Heart left ventricle (tissue), 16 donors: ENCODE measurements around the gene THY1. TPM values are rescaled to one million over a fixed set of nuclear protein-coding genes. Genes with fewer than 3 reads are reported as not detected.

Experiments used
- ATAC-seq, 4 donors: fragments of 200-7000 bp; cut with Tn5 transposase; one replicate each; pipeline ENCODE4 v1.9.1; 2020 to 2022; ENCODE audit warnings: moderate library complexity in 4 of 4, mild to moderate bottlenecking in 3 of 4, moderate number of reproducible peaks in 1 of 4
- DNase-seq, 5 donors: peaks; one replicate each; pipeline ENCODE4 v3.0.0-alpha.2; 2020
- H3K27ac ChIP-seq, 12 donors: fragments of 200-600 bp; sonication (generic) in 4 of 12; one replicate each; pipeline versions ENCODE4 v1.5.0 to v1.8.0; 2016 to 2022; ENCODE audit warnings: mild to moderate bottlenecking in 2 of 12
- H3K27me3 ChIP-seq, 9 donors: fragments of 200-600 bp; sonication (generic) in 2 of 9; one replicate each; pipeline versions ENCODE4 v1.5.1 to v1.8.0; 2016 to 2022; ENCODE audit warnings: mild to moderate bottlenecking in 3 of 9
- H3K36me3 ChIP-seq, 9 donors: fragments of 200-600 bp; sonication (generic) in 2 of 9; one replicate each; pipeline versions ENCODE4 v1.5.0 to v1.8.0; 2018 to 2022; ENCODE audit warnings: mild to moderate bottlenecking in 2 of 9
- H3K4me1 ChIP-seq, 12 donors: fragments of 200-600 bp; sonication (generic) in 4 of 12; one replicate each; pipeline versions ENCODE4 v1.5.0 to v1.8.0; 2016 to 2022; ENCODE audit warnings: mild to moderate bottlenecking in 3 of 12
- H3K4me3 ChIP-seq, 12 donors: fragments of 200-600 bp; sonication (generic) in 4 of 12; one replicate each; pipeline versions ENCODE4 v1.5.0 to v1.8.0; 2017 to 2022; ENCODE audit warnings: mild to moderate bottlenecking in 9 of 12, moderate library complexity in 4 of 12
- H3K9me3 ChIP-seq, 12 donors: fragments of 200-600 bp; sonication (generic) in 4 of 12; one replicate each; pipeline versions ENCODE4 v1.5.0 to v1.8.0; 2016 to 2022; ENCODE audit warnings: mild to moderate bottlenecking in 1 of 12
- CTCF ChIP-seq, 12 donors: fragments of 200-600 bp; sonication (generic) in 4 of 12; IDR thresholded peaks; one replicate each; pipeline versions ENCODE4 v1.5.0 to v1.8.0; 2018 to 2022; ENCODE audit warnings: antibody characterized with exemption in 12 of 12, mild to moderate bottlenecking in 5 of 12
- POLR2A ChIP-seq, 2 donors: fragments of 450-650 bp; IDR thresholded peaks; one replicate each; pipeline ENCODE4 v1.6.1; 2017; ENCODE audit warnings: antibody characterized with exemption in 2 of 2, mild to moderate bottlenecking in 2 of 2, moderate library complexity in 2 of 2
- WGBS, 4 donors: extraction: QIAGEN DNeasy Blood & Tissue Kit in 2 of 4; methylation state at CpG; one replicate each; pipeline versions ENCODE4 v1.1.5 to v1.1.7; 2013 to 2018; 5-methylcytosine and 5-hydroxymethylcytosine counted together
- intact Hi-C, 10 donors: fragments of 100-400 bp; cut with DNase I; formaldehyde crosslinking; loops; one replicate each; pipeline versions ENCODE4 v1.11.1 to v1.14.2; 2022
- polyA plus RNA-seq, 2 donors: library from polyadenylated mRNA; stranded (reverse); fragments of 200-250 nt; gene quantifications; one replicate each; pipeline ENCODE4 v1.2.3, GENCODE V29; 2013
- total RNA-seq, 9 donors: library from RNA; depleted of rRNA in 2 of 9; stranded (reverse); fragments of >200 nt in 2 of 9; fragmentation: NEBNext Ultra II Directional in 3 of 9; extraction: Animal tissue kit (Norgen Biotek cat#: 25700) in 3 of 9; gene quantifications; one replicate each; pipeline versions ENCODE4 v1.1.0 to v1.2.4, GENCODE V29; 2016 to 2023
- donor health status: ischemic (EF 13 %, LVEDD 7.1; RV severe dilation, severe dysfunction).
- donor health status: healthy with polysubstance abuse.
- donor health status: DM: no; HTN: yes; CAD: no.
- donor health status: DM: no; HTN: no; CAD: no.
- donor health status: ischemic (EF 25% LVEDD 6.9; RV normal size, moderate dysfunction).
- donor health status: ischemic (EF 25% LVEDD 5.7; RV mildly dilated, moderate dysfunction).
- donor health status: healthy.
- donor health status: DM: yes; HTN: yes; CAD: no.
- donor health status: ischemic (EF 35%, LVEDD 5.7; RV mildly dilated, moderate dysfunction).
- donor health status: nonischemic (EF 11% LVEDD 7.7; RV severe dilation, severe dysfunction).
- donor health status: DM: yes; HTN: yes; CAD: no.
- donor health status: PGD.
- donor health status: ischemic (EF 29% LVEDD 5.4; RV normal size, mild dysfunction).
- donor health status: nonischemic (EF 23%, LVEDD 6.1; RV moderate dilation, normal function).

THY1 gene
- total and polyA plus RNA-seq, 11 donors, result 0.80 to 57.8 (median 5.8) TPM; not detected in 1

DNA sequence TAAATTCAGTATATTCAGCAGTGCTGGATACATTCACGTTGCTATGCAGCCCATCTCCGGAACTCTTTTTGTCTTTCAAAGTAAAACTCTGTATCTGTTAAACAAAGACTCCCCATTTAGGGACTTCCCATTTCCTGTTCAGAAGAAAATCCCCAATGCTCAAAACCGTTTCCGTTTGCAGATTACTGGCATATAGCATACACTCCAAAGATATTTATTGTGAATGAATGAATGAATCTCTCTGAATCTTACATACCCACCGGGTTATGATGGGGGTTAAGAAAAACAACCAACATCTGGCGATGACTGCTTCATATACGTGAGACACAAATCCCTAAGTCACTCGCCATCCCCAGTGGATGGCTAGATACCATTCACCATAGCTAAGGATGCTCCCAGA is 1.6 kb downstream of the THY1 start:
- no peak for ATAC-seq
- no peak for TF ChIP-seq POLR2A (IDR thresholded peaks at IDR 0.05)
- H3K36me3 ChIP-seq, result no peaks in the 10 kb centered on the region
- no peaks in the 10 kb centered on the region for H3K9me3 ChIP-seq
- DNase-seq, result no peak
- H3K27ac ChIP-seq, result no peak overlapping the region
- H3K4me3 ChIP-seq, result peak overlapping the region in 8 of 12 donors; percentile 46 to 69 (median 58)
- H3K4me1 ChIP-seq, result peaks cover 0 to 28% (median 16%) of the 10 kb centered on the region in 12 donors
- peaks cover 5 to 54% (median 33%) of the 10 kb centered on the region in 9 donors for H3K27me3 ChIP-seq
- intact Hi-C loops, result no loop called here
- WGBS, 4 donors, result 15 to 25% (median 21%) methylated on average over 8 of the region's 8 CpGs

DNA sequence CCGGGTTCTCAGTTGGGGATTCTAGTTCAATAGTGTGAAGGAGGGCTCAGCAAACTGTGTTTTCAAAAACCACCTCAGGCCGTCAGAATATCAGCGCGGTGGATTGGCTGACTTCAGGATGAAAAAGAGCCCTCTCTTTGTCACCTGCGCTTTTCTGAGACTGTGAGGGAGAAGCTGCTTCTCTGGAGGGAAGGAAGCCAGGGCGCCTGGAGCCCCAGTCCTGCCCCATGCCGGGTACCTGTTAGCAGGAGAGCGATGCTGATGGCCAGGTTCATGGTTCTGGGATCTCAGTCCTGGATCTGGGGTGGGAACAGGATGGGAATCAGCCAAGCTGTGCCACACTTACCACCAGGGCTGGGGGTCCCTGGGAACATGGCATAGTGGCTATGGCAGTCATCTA is 2.3 kb downstream of the THY1 start:
- H3K27ac ChIP-seq, result no peak overlapping the region
- ATAC-seq (no peak), DNase-seq (no peak)
- H3K4me3 ChIP-seq, result no peak overlapping the region
- H3K27me3 ChIP-seq, result peaks cover 5 to 54% (median 33%) of the 10 kb centered on the region in 9 donors
- H3K9me3 ChIP-seq, result no peaks in the 10 kb centered on the region
- 86 to 93% (median 89%) methylated on average over 8 of the region's 8 CpGs for WGBS, 4 donors
- no peak for TF ChIP-seq POLR2A (IDR thresholded peaks at IDR 0.05)
- TF ChIP-seq CTCF (IDR thresholded peaks at IDR 0.05), result no peak
- H3K4me1 ChIP-seq, result peaks cover 0 to 28% (median 16%) of the 10 kb centered on the region in 12 donors
- no peaks in the 10 kb centered on the region for H3K36me3 ChIP-seq
- intact Hi-C loops, result no loop called here

DNA sequence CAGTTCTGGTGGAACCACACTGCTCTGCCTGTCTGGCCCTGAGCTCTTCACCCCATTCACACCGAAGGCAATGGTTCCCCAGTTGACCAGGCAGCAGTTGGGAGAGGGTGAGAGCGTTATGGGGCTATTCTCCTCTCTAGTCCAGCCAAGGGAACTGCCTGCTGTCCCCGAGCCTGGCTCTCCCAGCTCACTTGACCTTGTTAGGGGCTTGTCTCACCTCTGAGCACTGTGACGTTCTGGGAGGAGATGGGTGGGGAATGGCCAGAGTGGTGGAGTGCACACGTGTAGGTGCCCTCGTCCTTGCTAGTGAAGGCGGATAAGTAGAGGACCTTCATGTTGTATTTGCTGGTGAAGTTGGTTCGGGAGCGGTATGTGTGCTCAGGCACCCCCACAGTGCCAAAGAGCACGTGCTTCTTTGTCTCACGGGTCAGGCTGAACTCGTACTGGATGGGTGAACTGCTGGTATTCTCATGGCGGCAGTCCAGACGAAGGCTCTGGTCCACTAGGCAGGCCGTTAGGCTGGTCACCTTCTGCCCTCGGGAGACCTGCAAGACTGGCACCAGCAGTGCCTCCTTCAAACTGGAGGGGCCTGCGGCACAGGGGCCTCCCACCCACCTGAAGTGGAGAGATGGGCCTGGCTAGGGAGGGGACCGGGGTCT is 3.0 kb downstream of the THY1 start:
- Histone ChIP-seq H3K36me3 (no peaks in the 10 kb centered on the region), H3K27me3 (peaks cover 5 to 54% (median 33%) of the 10 kb centered on the region in 9 donors)

GRCh38 chr11:119419246-119419645 is 3.7 kb downstream of the THY1 start:
- H3K4me3 ChIP-seq, result no peak overlapping the region
- no peak for TF ChIP-seq POLR2A (IDR thresholded peaks at IDR 0.05)
- TF ChIP-seq CTCF (IDR thresholded peaks at IDR 0.05), result no peak
- intact Hi-C loops, result no loop called here
- peaks cover 0 to 28% (median 16%) of the 10 kb centered on the region in 12 donors for H3K4me1 ChIP-seq
- H3K27me3 ChIP-seq, result peaks cover 5 to 54% (median 33%) of the 10 kb centered on the region in 9 donors
- no peaks in the 10 kb centered on the region for H3K36me3 ChIP-seq
- WGBS, 4 donors, result 88 to 95% (median 90%) methylated on average over 5 of the region's 5 CpGs
- H3K27ac ChIP-seq, result no peak overlapping the region
- ATAC-seq (no peak), DNase-seq (no peak)
- no peaks in the 10 kb centered on the region for H3K9me3 ChIP-seq

More for the DNA sequence above, 3.0 kb downstream of the THY1 start:
- DNase-seq, result no peak
- peaks cover 0 to 28% (median 16%) of the 10 kb centered on the region in 12 donors for H3K4me1 ChIP-seq
- H3K9me3 ChIP-seq, result no peaks in the 10 kb centered on the region
- 86 to 92% (median 88%) methylated on average over 18 of the region's 18 CpGs for WGBS, 4 donors
- no peak overlapping the region for H3K4me3 ChIP-seq
- intact Hi-C loops, result no loop called here
- H3K27ac ChIP-seq, result no peak overlapping the region
- no peak for ATAC-seq
- no peak for TF ChIP-seq CTCF (IDR thresholded peaks at IDR 0.05)
- no peak for TF ChIP-seq POLR2A (IDR thresholded peaks at IDR 0.05)
